Upper lobe of right lung (tissue), 1 donor: ENCODE data around the gene TSC1. TPM values are rescaled to one million over a fixed set of nuclear protein-coding genes. Genes with fewer than 3 reads are reported as not detected.

ENCODE experiments used
- ATAC-seq: fragments of 200-7000 bp; cut with Tn5 transposase; one replicate; pipeline ENCODE4 v1.9.1; 2020; ENCODE audit warnings: mild to moderate bottlenecking, moderate library complexity
- DNase-seq: peaks from one replicate; pipeline ENCODE4 v3.0.0-alpha.2; 2020
- H3K27ac ChIP-seq: fragments of 200-600 bp; one replicate; pipeline ENCODE4 v1.8.0; 2022
- H3K27me3 ChIP-seq: fragments of 200-600 bp; one replicate; pipeline ENCODE4 v1.8.0; 2022; ENCODE audit warnings: mild to moderate bottlenecking
- H3K36me3 ChIP-seq: fragments of 200-600 bp; one replicate; pipeline ENCODE4 v1.8.0; 2022
- H3K4me1 ChIP-seq: fragments of 200-600 bp; one replicate; pipeline ENCODE4 v1.8.0; 2022
- H3K4me3 ChIP-seq: fragments of 200-600 bp; one replicate; pipeline ENCODE4 v1.8.0; 2022; ENCODE audit warnings: mild to moderate bottlenecking
- H3K9me3 ChIP-seq: fragments of 200-600 bp; one replicate; pipeline ENCODE4 v1.8.0; 2022
- intact Hi-C: fragments of 100-400 bp; cut with DNase I; formaldehyde crosslinking; loops from one replicate; pipeline ENCODE4 v1.11.0; 2022
- total RNA-seq: library from RNA; stranded (reverse); fragmentation: NEBNext Ultra II Directional; extraction: Animal tissue kit (Norgen Biotek cat#: 25700); gene quantifications from one replicate; pipeline ENCODE4 v1.2.1, GENCODE V29; 2021
- TF ChIP-seq, protein P1 (sequence below): fragments of 200-600 bp; IDR thresholded peaks from one replicate; pipeline ENCODE4 v1.8.0; 2022; ENCODE audit warnings: antibody characterized with exemption
- donor health status: DM: no; HTN: yes; CAD: no; lungs with severe emphysema.

Gene TSC1
- total RNA-seq, 1 donor from 2014 or later: 44.9 TPM

DNA sequence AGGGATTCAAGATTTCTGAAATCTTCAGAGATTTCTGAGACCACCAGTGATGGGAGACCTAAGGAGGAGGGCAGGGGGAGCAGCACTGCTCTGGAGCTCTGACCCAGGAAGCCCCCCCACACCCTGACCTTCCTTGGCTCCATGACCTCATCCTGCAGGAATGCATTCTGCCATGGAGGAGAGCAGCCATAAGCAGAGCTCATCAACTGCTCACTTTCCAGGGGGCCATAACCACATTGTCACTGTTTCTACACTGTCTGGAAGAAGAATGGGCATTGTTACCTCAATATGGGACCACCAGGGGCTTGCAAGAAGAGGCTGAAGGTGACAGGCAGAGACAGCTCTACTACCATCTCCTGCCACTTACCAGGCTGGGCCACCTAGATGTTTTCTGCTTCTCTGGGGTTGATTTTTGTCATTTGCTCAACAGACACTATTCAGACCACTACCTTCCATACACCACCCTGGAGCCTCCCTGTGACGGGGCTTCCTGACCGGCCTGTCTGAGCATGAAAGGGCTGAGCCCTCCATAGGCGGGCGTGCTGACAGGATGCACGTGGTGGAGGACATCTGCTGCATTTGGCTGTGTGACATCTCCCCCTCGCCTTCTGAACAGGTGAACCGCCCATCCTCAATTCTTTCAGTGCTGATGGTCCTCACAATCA, 2.3 kb upstream of the TSC1 start:
- no peak for ATAC-seq

DNA sequence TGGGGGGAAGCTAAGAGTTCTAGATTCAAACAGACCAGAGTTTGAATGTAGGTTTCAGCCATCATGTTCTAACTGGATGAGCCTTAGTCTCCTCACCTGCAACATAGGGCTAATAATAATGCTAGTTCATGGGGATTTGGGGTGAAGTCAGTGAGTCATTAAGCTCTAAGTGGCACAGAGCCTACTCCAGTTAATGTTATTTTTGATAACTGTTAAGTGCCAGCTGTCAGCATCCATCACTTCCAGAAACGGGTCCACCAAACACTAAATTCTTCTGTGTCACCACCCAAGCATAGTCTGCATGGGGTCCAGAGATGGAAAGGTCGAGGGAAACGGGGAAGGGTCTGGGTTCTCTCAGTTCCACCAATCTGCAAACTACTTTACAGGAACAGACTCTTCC, 1.8 kb upstream of the TSC1 start:
- ATAC-seq (no peak), DNase-seq (no peak)
- no peak overlapping the region for H3K27ac ChIP-seq
- H3K4me1 ChIP-seq: peaks cover 21% of the 10 kb centered on the region
- no peaks in the 10 kb centered on the region for H3K27me3 ChIP-seq
- TF ChIP-seq, protein P1, sequence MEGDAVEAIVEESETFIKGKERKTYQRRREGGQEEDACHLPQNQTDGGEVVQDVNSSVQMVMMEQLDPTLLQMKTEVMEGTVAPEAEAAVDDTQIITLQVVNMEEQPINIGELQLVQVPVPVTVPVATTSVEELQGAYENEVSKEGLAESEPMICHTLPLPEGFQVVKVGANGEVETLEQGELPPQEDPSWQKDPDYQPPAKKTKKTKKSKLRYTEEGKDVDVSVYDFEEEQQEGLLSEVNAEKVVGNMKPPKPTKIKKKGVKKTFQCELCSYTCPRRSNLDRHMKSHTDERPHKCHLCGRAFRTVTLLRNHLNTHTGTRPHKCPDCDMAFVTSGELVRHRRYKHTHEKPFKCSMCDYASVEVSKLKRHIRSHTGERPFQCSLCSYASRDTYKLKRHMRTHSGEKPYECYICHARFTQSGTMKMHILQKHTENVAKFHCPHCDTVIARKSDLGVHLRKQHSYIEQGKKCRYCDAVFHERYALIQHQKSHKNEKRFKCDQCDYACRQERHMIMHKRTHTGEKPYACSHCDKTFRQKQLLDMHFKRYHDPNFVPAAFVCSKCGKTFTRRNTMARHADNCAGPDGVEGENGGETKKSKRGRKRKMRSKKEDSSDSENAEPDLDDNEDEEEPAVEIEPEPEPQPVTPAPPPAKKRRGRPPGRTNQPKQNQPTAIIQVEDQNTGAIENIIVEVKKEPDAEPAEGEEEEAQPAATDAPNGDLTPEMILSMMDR: no peak
- intact Hi-C loops: no loop called here
- no peaks in the 10 kb centered on the region for H3K9me3 ChIP-seq
- no peak overlapping the region for H3K4me3 ChIP-seq
- H3K36me3 ChIP-seq: no peaks in the 10 kb centered on the region

More for the DNA sequence above, 2.3 kb upstream of the TSC1 start:
- Histone ChIP-seq H3K4me1 (peaks cover 18% of the 10 kb centered on the region), H3K27ac (no peak overlapping the region), H3K9me3 (no peaks in the 10 kb centered on the region), H3K36me3 (no peaks in the 10 kb centered on the region), H3K4me3 (no peak overlapping the region), H3K27me3 (no peaks in the 10 kb centered on the region)
- DNase-seq: no peak
- TF ChIP-seq, protein P1: no peak
- intact Hi-C loops: no loop called here

DNA sequence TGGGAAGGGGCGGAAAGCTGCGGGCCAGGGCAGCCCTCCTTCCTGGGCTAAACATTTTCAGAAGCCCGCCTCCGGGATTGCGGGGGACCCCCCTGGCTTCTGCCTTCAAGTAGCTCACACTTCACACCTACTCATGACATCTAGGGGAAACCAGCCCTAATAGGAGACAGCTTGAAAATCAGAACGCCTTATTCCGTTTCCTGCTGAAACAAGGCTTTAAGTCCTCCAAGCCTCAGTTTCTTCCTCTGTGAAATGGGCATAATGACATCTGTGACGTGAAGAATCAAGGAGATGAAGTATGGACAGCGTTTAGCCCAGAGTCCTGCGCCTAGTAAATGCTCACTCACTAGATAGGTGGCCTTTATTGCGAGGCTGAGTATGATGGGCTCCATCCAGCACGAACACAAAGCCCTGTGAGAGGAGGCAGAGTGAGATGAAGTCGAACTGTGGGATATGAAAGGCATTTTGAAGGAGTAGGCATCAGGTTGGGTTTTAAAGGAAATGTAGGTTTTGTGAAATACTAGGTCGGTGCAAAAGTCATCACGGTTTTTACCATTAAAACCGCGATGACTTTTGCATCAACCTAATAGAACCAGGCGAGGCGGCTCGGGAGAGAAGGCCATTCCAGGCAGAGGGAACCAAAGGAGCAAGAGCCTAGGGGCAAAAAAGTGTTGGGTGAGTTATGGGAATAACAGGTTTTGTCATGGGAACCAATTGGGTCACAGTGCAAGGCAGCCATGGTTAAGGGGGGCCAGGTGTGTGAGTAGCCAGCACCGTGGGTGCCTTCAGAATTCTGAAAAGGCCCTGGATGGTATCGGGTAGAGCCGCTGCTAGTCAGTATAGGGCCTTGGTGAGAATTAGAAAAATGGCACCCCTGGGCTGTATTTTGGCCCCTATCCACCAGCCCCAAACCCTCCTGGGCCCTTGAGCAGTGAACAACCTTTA, 1.0 kb upstream of the TSC1 start:
- ATAC-seq: no peak
- Histone ChIP-seq H3K4me1 (peaks cover 21% of the 10 kb centered on the region), H3K27me3 (no peaks in the 10 kb centered on the region), H3K9me3 (no peaks in the 10 kb centered on the region), H3K27ac (peak overlapping the region; percentile 100), H3K36me3 (no peaks in the 10 kb centered on the region), H3K4me3 (peak overlapping the region; percentile 88)
- no peak for DNase-seq
- intact Hi-C loops: no loop called here
- TF ChIP-seq, protein P1: no peak

DNA sequence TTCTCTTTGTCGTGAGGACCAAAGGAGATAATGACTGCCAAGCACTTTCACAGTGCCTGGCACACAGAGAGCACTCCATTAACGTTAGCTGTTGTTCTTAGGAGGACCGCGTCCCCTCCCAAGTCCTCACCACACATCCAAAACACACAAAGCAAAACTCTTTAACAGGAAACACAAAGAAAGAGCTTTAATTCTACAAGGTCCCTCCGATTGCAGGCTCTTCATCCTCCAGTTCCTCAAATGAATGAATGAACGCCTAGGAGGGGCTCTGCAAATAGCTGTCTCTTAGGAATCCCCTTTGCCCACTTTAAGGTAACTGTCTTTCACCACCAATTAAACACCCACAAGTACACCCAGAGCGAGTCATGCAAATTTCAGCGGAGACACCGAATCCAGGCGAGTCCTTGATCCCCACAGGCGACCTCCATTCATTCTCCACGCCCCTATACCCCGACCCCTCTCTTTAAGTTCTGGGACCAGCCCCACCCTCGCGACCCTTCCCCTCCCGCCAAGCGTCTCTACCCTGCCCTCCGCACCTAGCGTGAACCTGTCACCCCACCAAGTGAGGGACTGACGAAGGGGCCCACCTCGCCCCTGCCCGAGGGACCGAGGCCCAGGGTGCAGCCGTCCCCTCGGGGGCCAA, 644 bp downstream of the TSC1 start:
- H3K36me3 ChIP-seq: no peaks in the 10 kb centered on the region
- intact Hi-C loops: no loop called here
- H3K9me3 ChIP-seq: no peaks in the 10 kb centered on the region
- peak overlapping the region; percentile 88 for H3K4me3 ChIP-seq
- TF ChIP-seq, protein P1: no peak
- no peaks in the 10 kb centered on the region for H3K27me3 ChIP-seq
- ATAC-seq (no peak), DNase-seq (no peak)
- H3K27ac ChIP-seq: peak overlapping the region; percentile 100
- H3K4me1 ChIP-seq: peaks cover 21% of the 10 kb centered on the region

DNA sequence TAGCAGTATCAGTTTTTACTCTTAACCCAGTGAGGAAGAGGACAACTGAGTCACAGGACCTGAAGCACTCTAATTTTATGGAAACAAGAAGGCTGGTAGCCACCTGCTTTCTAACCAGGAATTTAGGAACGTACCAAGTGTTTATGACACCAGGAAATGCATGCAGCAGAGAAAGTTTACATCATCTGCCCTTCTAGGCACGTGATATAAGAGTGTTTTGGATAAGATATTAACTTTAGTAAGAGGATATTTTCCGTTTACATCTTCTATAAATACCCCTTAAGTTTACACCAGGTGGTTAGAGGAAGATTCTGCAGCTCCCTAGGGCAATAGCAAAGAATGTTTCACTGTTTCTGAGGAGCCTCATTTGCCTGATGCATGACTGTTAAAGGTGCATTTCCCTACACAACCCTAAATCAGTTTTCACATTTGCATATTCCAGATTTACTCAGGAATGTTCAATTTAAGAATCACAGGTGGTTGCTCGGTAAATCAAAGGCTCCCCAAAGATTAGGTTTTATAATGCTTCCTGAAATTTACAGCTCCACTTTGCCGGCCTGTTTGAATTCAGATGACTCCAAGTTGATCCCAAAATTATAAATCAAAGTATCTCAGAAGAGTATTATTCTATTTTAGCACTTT, 1.8 kb downstream of the TSC1 start:
- no peaks in the 10 kb centered on the region for H3K27me3 ChIP-seq
- H3K27ac ChIP-seq: no peak overlapping the region
- H3K36me3 ChIP-seq: no peaks in the 10 kb centered on the region
- no peaks in the 10 kb centered on the region for H3K9me3 ChIP-seq
- DNase-seq: no peak
- ATAC-seq: no peak
- H3K4me3 ChIP-seq: peak overlapping the region; percentile 88
- TF ChIP-seq, protein P1: no peak
- intact Hi-C loops: no loop called here
- peaks cover 21% of the 10 kb centered on the region for H3K4me1 ChIP-seq
